ENCODE data around the gene ARHGAP10. TPM values are rescaled to one million over a fixed set of nuclear protein-coding genes. Genes with fewer than 3 reads are reported as not detected.

The ARHGAP10 gene
- total RNA-seq, 1 donor from 2014 or later: 26.9 TPM

- intact Hi-C loops (cut with DNase I): no loop called here
- H3K27ac ChIP-seq: no peak overlapping the region
- no peaks in the 10 kb centered on the region for H3K9me3 ChIP-seq
- no peaks in the 10 kb centered on the region for H3K27me3 ChIP-seq
- no peak overlapping the region for H3K4me3 ChIP-seq
- no peaks in the 10 kb centered on the region for H3K4me1 ChIP-seq
- TF ChIP-seq CTCF (IDR thresholded peaks at IDR 0.05): no peak
- no peak for ATAC-seq
- DNase-seq: no peak
- no peaks in the 10 kb centered on the region for H3K36me3 ChIP-seq
Observed at GRCh38 chr4:148041606-148042329, 309.9 kb downstream of the ARHGAP10 start.

GRCh38 chr4:148044089-148044911 is 312.4 kb downstream of the ARHGAP10 start:
- H3K27ac ChIP-seq: no peak overlapping the region
- no peaks in the 10 kb centered on the region for H3K9me3 ChIP-seq
- intact Hi-C loops (cut with DNase I): no loop called here
- H3K4me1 ChIP-seq: no peaks in the 10 kb centered on the region
- DNase-seq: no peak
- H3K4me3 ChIP-seq: no peak overlapping the region
- peak; percentile 33 for ATAC-seq
- TF ChIP-seq CTCF (IDR thresholded peaks at IDR 0.05): no peak
- H3K36me3 ChIP-seq: no peaks in the 10 kb centered on the region
- H3K27me3 ChIP-seq: no peaks in the 10 kb centered on the region

- Histone ChIP-seq H3K27ac (no peak overlapping the region), H3K9me3 (no peaks in the 10 kb centered on the region), H3K27me3 (no peaks in the 10 kb centered on the region), H3K4me1 (no peaks in the 10 kb centered on the region), H3K4me3 (no peak overlapping the region), H3K36me3 (no peaks in the 10 kb centered on the region)
- ATAC-seq (peak; percentile 34), DNase-seq (no peak)
- intact Hi-C loops (cut with DNase I): no loop called here
- peak; percentile 13 for TF ChIP-seq CTCF (IDR thresholded peaks at IDR 0.05)
Observed at GRCh38 chr4:148044912-148045352, 313.0 kb downstream of the ARHGAP10 start.

- H3K27ac ChIP-seq: no peak overlapping the region
- no peaks in the 10 kb centered on the region for H3K27me3 ChIP-seq
- TF ChIP-seq CTCF (IDR thresholded peaks at IDR 0.05): no peak
- H3K9me3 ChIP-seq: no peaks in the 10 kb centered on the region
- ATAC-seq (no peak), DNase-seq (no peak)
- intact Hi-C loops (cut with DNase I): no loop called here
- H3K4me1 ChIP-seq: no peaks in the 10 kb centered on the region
- H3K36me3 ChIP-seq: no peaks in the 10 kb centered on the region
- H3K4me3 ChIP-seq: no peak overlapping the region
Observed at GRCh38 chr4:148048598-148048997, 316.7 kb downstream of the ARHGAP10 start.

GRCh38 chr4:148051403-148051802 is 319.5 kb downstream of the ARHGAP10 start:
- DNase-seq: no peak
- Histone ChIP-seq H3K27me3 (no peaks in the 10 kb centered on the region), H3K9me3 (no peaks in the 10 kb centered on the region), H3K4me3 (no peak overlapping the region), H3K4me1 (no peaks in the 10 kb centered on the region), H3K27ac (no peak overlapping the region), H3K36me3 (no peaks in the 10 kb centered on the region)
- intact Hi-C loops (cut with DNase I): no loop called here
- no peak for TF ChIP-seq CTCF (IDR thresholded peaks at IDR 0.05)
- no peak for ATAC-seq
